Measurements from ENCODE around the gene MLEC.

The MLEC gene

GRCh38 chr12:120735181-120735580, 48.2 kb downstream of the MLEC start:
- no peak for ATAC-seq
- Mint-ChIP-seq H3K4me1 (no peaks in the 10 kb centered on the region), H3K27me3 (no peaks in the 10 kb centered on the region), H3K36me3 (ENCODE audit: low read depth) (peaks cover 2% of the 10 kb centered on the region), H3K9me3 (no peaks in the 10 kb centered on the region), H3K4me3 (no peak overlapping the region), H3K27ac (no peak overlapping the region)
- DNase-seq, result no peak

- Mint-ChIP-seq H3K27ac (no peak overlapping the region), H3K9me3 (no peaks in the 10 kb centered on the region), H3K4me1 (no peaks in the 10 kb centered on the region), H3K4me3 (no peak overlapping the region), H3K27me3 (no peaks in the 10 kb centered on the region), H3K36me3 (ENCODE audit: low read depth) (no peaks in the 10 kb centered on the region)
- DNase-seq, result no peak
- ATAC-seq, result no peak
Observed at GRCh38 chr12:120736404-120737331, 49.7 kb downstream of the MLEC start.

DNA sequence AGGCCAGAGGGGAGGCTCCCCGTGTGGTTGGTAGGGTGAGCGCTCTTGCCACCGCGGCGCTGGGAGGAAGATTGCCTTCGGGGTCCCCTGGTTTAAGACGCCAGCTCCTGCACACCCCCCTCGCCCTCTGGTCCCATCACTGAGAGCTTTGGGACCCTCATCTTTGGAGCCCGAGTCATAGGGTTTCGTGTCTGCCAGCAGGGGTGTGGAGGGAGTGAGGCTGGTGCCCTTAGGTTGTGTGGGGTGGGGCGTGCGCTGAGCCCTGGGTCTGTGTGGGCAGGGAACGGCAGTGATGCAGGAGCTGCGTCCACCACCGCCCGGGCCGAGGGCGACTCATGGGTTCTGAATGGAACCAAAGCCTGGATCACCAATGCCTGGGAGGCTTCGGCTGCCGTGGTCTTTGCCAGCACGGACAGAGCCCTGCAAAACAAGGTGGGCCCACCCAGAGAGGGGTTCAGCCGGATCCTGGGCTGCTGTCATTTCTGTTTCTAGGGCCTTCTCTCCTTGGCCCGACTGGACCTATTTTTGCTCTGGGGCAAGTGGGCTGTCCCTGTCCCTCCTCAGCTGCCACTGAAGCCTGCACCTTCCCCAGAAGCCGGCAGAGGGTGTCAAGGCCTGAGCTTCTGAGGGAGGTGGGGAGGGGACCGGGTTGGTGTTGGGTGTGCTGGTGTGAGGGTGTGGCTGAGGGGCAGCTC, 50.8 kb downstream of the MLEC start:
- H3K36me3 Mint-ChIP-seq (ENCODE audit: low read depth), result no peaks in the 10 kb centered on the region
- ATAC-seq (no peak), DNase-seq (no peak)
- H3K27me3 Mint-ChIP-seq, result no peaks in the 10 kb centered on the region
- no peaks in the 10 kb centered on the region for H3K9me3 Mint-ChIP-seq
- no peak overlapping the region for H3K27ac Mint-ChIP-seq
- H3K4me1 Mint-ChIP-seq, result no peaks in the 10 kb centered on the region
- H3K4me3 Mint-ChIP-seq, result no peak overlapping the region

GRCh38 chr12:120738252-120739030, 51.5 kb downstream of the MLEC start:
- Mint-ChIP-seq H3K27me3 (no peaks in the 10 kb centered on the region), H3K4me3 (no peak overlapping the region), H3K27ac (no peak overlapping the region), H3K36me3 (ENCODE audit: low read depth) (no peaks in the 10 kb centered on the region), H3K4me1 (no peaks in the 10 kb centered on the region), H3K9me3 (no peaks in the 10 kb centered on the region)
- ATAC-seq (no peak), DNase-seq (no peak)

GRCh38 chr12:120739031-120739762, 52.2 kb downstream of the MLEC start:
- H3K27me3 Mint-ChIP-seq, result no peaks in the 10 kb centered on the region
- no peaks in the 10 kb centered on the region for H3K36me3 Mint-ChIP-seq (ENCODE audit: low read depth)
- H3K27ac Mint-ChIP-seq, result no peak overlapping the region
- DNase-seq (no peak), ATAC-seq (no peak)
- no peak overlapping the region for H3K4me3 Mint-ChIP-seq
- H3K9me3 Mint-ChIP-seq, result no peaks in the 10 kb centered on the region
- no peaks in the 10 kb centered on the region for H3K4me1 Mint-ChIP-seq

DNA sequence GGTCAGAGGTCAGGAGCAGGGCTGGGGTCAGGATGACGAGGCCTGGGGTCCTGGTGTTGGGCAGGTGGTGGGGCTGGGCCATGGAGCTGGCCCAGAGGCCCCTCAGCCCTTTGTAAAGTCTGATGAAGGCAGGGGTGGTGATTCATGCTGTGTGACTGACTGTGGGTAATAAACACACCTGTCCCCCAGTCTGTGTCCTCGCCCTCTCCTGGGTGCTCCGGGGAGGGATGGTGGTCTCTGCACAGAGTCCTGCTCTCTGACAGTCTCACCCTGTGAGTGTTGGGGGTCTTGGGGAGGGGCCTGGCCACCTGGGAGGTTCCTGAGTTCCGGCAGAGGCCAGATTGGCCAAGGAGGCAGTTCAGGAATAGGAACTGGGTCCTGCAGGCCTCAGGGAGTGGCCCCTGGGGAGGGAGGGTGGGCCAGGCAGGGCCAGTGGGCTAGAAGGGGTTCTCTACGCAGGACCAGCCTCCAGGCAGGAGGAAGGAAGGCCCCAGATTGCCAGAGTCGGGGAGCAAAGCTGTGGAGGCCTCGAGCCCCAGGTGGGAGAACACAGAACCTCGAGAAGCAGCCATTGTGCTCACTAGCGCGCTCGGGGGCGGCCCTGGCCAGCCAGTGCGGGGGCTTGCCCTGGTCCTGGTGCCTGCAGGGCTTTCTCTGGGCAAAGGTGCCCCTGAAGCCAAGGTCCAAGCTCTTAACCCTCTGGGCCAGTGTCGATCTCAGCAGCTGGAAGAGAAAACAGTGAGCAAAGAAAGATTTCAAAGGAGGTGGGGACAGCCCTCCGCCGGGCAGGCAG, 53.1 kb downstream of the MLEC start:
- no peaks in the 10 kb centered on the region for H3K4me1 Mint-ChIP-seq
- DNase-seq (no peak), ATAC-seq (no peak)
- no peak overlapping the region for H3K27ac Mint-ChIP-seq
- no peaks in the 10 kb centered on the region for H3K36me3 Mint-ChIP-seq (ENCODE audit: low read depth)
- no peaks in the 10 kb centered on the region for H3K9me3 Mint-ChIP-seq
- H3K4me3 Mint-ChIP-seq, result no peak overlapping the region
- H3K27me3 Mint-ChIP-seq, result no peaks in the 10 kb centered on the region

DNA sequence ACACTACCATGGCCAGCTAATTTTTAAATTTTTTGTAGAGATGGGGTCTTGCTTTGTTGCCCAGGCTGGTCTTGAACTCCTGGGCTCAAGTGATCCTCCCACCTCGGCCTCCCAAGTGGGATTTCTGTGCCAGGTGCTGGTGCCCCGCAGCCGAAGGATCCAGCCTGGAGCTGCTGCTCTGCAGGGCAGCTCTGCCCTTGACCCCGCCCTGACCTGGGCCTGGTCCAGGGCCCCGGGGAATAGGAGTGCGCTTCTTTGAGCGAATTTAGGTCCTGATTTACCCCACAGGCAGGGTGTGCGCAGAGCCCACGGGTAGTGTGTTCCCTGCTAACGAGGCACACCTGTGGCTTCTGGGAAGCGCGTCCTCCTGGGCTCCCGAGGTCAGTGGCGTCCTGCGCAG, 53.9 kb downstream of the MLEC start:
- DNase-seq (no peak), ATAC-seq (no peak)
- no peak overlapping the region for H3K4me3 Mint-ChIP-seq
- H3K27ac Mint-ChIP-seq, result no peak overlapping the region
- no peaks in the 10 kb centered on the region for H3K27me3 Mint-ChIP-seq
- H3K9me3 Mint-ChIP-seq, result no peaks in the 10 kb centered on the region
- H3K4me1 Mint-ChIP-seq, result no peaks in the 10 kb centered on the region
- H3K36me3 Mint-ChIP-seq (ENCODE audit: low read depth), result no peaks in the 10 kb centered on the region

DNA sequence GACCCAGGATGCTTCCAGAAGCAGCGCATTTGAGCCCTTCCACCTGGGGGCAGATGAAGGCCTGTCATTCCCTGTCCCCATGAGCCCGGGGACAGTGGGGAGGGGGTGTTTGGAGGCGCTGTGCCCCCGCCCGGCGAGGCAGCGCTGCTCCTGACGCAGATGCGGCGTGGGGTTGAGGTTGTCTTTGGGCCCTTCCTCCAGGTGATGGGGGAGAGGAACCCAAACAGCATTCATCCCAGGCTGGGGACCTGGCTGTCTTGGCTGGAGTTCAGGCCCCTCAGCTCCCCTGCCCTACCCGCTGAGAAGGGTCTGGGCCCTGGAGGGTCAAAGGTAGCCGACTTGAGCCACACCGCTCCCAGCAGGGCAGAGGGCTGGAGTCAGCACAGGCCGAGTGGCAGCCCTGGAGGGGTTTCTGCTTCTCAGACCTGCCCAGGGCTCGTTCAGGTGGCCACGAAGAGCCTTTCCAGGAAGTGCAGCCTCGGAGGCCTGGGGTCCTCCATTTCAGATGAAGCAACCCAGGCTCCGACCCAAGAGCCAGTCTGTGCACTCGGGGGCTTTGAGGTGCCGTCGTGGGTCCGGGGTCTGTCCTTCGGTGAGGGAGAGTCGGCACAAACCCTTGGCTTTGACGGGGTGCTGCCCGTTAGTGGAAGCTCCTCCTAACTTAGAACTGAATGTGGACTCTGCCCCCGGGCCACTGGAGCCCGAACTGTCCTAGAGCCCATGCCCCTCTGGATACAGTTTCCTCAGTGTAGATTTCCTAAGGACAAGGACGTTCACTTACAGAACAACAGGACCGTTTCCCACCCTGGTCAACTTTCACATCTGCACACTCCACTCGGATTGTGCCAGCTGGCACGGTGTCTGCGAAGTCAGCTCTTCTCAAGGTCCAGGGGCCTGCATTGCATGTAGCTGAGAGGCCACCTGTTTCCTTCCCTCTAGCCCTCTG, 54.8 kb downstream of the MLEC start:
- ATAC-seq, result no peak
- H3K36me3 Mint-ChIP-seq (ENCODE audit: low read depth), result no peaks in the 10 kb centered on the region
- no peak for DNase-seq
- no peaks in the 10 kb centered on the region for H3K27me3 Mint-ChIP-seq
- no peak overlapping the region for H3K27ac Mint-ChIP-seq
- no peak overlapping the region for H3K4me3 Mint-ChIP-seq
- H3K9me3 Mint-ChIP-seq, result no peaks in the 10 kb centered on the region
- no peaks in the 10 kb centered on the region for H3K4me1 Mint-ChIP-seq

- Mint-ChIP-seq H3K27me3 (no peaks in the 10 kb centered on the region), H3K4me1 (no peaks in the 10 kb centered on the region), H3K36me3 (ENCODE audit: low read depth) (no peaks in the 10 kb centered on the region), H3K27ac (no peak overlapping the region), H3K9me3 (no peaks in the 10 kb centered on the region), H3K4me3 (no peak overlapping the region)
- ATAC-seq, result no peak
- no peak for DNase-seq
Observed at GRCh38 chr12:120744922-120745493, 58.1 kb downstream of the MLEC start.

DNA sequence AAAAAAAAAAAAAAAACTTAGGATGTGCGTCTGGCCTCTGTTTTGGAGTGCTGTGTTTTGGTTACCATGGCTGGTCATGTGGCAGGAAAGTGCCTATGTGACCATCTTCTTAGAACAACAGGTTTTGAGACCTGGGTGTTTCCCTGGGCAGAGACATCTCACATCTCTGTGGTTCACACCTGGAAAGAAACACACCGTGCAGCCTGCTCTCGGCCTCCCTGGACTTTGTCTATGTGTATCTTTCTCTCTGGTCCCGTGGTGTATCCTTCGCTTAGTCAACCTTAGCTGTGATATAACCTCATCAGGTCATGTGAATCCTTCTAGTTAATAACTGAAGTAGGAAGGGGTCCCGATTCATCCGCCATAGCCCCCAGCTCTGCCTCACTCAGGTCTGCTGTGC, 61.3 kb downstream of the MLEC start:
- no peak overlapping the region for H3K4me3 Mint-ChIP-seq
- no peaks in the 10 kb centered on the region for H3K36me3 Mint-ChIP-seq (ENCODE audit: low read depth)
- DNase-seq (no peak), ATAC-seq (no peak)
- H3K9me3 Mint-ChIP-seq, result no peaks in the 10 kb centered on the region
- peaks cover 3% of the 10 kb centered on the region for H3K27me3 Mint-ChIP-seq
- H3K4me1 Mint-ChIP-seq, result no peaks in the 10 kb centered on the region
- no peak overlapping the region for H3K27ac Mint-ChIP-seq

GRCh38 chr12:120749256-120749655, 62.3 kb downstream of the MLEC start:
- DNase-seq, result no peak
- no peaks in the 10 kb centered on the region for H3K4me1 Mint-ChIP-seq
- no peak overlapping the region for H3K4me3 Mint-ChIP-seq
- H3K27me3 Mint-ChIP-seq, result peaks cover 5% of the 10 kb centered on the region
- no peak overlapping the region for H3K27ac Mint-ChIP-seq
- ATAC-seq, result no peak
- H3K9me3 Mint-ChIP-seq, result peaks cover 4% of the 10 kb centered on the region
- no peaks in the 10 kb centered on the region for H3K36me3 Mint-ChIP-seq (ENCODE audit: low read depth)

DNA sequence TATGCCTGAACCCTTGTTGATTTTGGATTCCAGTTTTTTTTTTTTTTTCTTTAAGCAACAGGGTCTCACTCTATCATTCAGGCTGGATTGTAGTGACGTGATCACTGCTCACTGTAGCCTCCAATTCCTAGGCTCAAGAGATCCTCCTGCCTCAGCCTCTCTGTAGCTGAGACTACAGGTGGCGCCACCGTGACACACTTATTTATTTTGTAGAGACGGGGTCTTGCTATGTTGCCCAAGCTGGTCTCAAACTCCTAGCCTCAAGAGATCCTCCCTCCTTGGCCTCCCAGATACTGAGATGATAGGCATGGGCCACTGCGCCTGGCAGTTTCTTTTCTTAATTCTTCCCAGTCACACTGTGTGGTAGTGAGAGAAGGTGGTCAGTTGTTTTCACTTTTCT, 63.9 kb downstream of the MLEC start:
- Mint-ChIP-seq H3K36me3 (ENCODE audit: low read depth) (no peaks in the 10 kb centered on the region), H3K4me1 (peaks cover 5% of the 10 kb centered on the region), H3K9me3 (peaks cover 4% of the 10 kb centered on the region), H3K27ac (no peak overlapping the region), H3K27me3 (peaks cover 5% of the 10 kb centered on the region), H3K4me3 (no peak overlapping the region)
- no peak for DNase-seq
- no peak for ATAC-seq

All from activated naive CD8-positive, alpha-beta T cell treated with anti-CD3 and anti-CD28 coated beads, Interleukin-2, amount 50 U/mL, for 24 hours (primary cell).